Activated CD8-positive, alpha-beta T cell treated with anti-CD3 and anti-CD28 coated beads for 36 hours (primary cell): ENCODE measurements around the gene ACSL4. TPM values are rescaled to one million over a fixed set of nuclear protein-coding genes. Genes with fewer than 3 reads are reported as not detected.
A peak's percentile ranks its signal among the peaks of the same experiment; 100 is the strongest.
"Not testable (repeated sequence)": the region's sequence is repeated elsewhere in the genome, so short reads cannot be mapped to it uniquely, and the experiment has no call there.

Source experiments
- ATAC-seq: fragments of 200-7000 bp; cut with Tn5 transposase; one replicate; pipeline ENCODE4 v1.10.0; 2021; ENCODE audit warnings: mild to moderate bottlenecking, moderate library complexity
- CTCF ChIA-PET: fragments of 350-600 bp; sonication (Branson Sonifier 250); formaldehyde crosslinking; loops from one replicate; lab custom pipeline; 2021; ENCODE audit warnings: antibody characterized with exemption; lab: Charles Lee
- POLR2A ChIA-PET: fragments of 350-600 bp; sonication (Branson Sonifier 250); formaldehyde crosslinking; loops from one replicate; lab custom pipeline; 2021; ENCODE audit warnings: antibody characterized with exemption; lab: Charles Lee
- DNase-seq: peaks from one replicate; pipeline ENCODE4 v3.0.0-alpha.2; 2020
- H3K27ac Mint-ChIP-seq: one replicate; pipeline ENCODE4 v1.8.0; 2021; ENCODE audit warnings: mild to moderate bottlenecking, mixed read lengths
- H3K27me3 Mint-ChIP-seq: one replicate; pipeline ENCODE4 v1.8.0; 2021; ENCODE audit warnings: mixed read lengths
- H3K36me3 Mint-ChIP-seq: one replicate; pipeline ENCODE4 v1.8.0; 2021; ENCODE audit warnings: low read depth, mixed read lengths
- H3K4me1 Mint-ChIP-seq: one replicate; pipeline ENCODE4 v1.8.0; 2021; ENCODE audit warnings: low read depth, mixed read lengths
- H3K4me3 Mint-ChIP-seq: one replicate; pipeline ENCODE4 v1.8.0; 2021; ENCODE audit warnings: mild to moderate bottlenecking, moderate library complexity, mixed read lengths
- H3K9me3 Mint-ChIP-seq: one replicate; pipeline ENCODE4 v1.8.0; 2021; ENCODE audit warnings: mixed read lengths
- intact Hi-C: fragments of 100-400 bp; cut with micrococcal nuclease; formaldehyde crosslinking; loops from one replicate; pipeline ENCODE4 v1.10.0; 2022
- total RNA-seq, 2 experiments: library from RNA; stranded (reverse); gene quantifications; one replicate each; pipeline ENCODE4 v1.2.3, GENCODE V29; 2021
- TF ChIP-seq, protein P1 (sequence below): fragments of 200-600 bp; IDR thresholded peaks from one replicate; pipeline ENCODE4 v1.8.0; 2022; ENCODE audit warnings: antibody characterized with exemption, mild to moderate bottlenecking

The ACSL4 gene
- total RNA-seq, 2 experiments from 2014 or later = 63.1 to 64.0 TPM

DNA sequence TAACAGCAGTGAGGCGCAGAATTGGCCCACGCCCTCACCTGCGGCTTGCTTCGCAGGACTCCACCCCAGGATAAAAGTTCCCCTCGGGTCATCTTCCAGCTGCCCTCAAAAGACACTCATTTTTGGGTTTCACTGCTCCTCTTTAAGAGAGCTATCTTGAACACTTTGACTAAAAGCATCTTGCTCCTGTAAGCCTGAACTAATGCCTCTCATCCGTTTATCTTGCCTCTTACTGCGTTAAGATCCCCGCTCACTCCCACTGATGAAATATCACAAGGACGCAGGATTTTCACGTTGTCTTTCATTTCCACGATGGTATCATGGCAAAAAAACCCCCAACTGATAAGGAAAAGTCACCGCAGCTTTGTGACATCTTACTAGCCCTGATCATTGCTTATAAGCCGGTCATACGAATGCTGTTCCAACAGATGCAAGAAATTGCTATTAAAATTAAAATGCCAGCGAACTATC lies 591 bp upstream of the ACSL4 start:
- TF ChIP-seq, protein P1, sequence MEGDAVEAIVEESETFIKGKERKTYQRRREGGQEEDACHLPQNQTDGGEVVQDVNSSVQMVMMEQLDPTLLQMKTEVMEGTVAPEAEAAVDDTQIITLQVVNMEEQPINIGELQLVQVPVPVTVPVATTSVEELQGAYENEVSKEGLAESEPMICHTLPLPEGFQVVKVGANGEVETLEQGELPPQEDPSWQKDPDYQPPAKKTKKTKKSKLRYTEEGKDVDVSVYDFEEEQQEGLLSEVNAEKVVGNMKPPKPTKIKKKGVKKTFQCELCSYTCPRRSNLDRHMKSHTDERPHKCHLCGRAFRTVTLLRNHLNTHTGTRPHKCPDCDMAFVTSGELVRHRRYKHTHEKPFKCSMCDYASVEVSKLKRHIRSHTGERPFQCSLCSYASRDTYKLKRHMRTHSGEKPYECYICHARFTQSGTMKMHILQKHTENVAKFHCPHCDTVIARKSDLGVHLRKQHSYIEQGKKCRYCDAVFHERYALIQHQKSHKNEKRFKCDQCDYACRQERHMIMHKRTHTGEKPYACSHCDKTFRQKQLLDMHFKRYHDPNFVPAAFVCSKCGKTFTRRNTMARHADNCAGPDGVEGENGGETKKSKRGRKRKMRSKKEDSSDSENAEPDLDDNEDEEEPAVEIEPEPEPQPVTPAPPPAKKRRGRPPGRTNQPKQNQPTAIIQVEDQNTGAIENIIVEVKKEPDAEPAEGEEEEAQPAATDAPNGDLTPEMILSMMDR = no peak
- Mint-ChIP-seq H3K27ac (peak overlapping the region; percentile 92), H3K36me3 (peaks cover 18% of the 10 kb centered on the region), H3K4me3 (peak overlapping the region; percentile 98), H3K27me3 (no peaks in the 10 kb centered on the region), H3K9me3 (no peaks in the 10 kb centered on the region), H3K4me1 (peaks cover 23% of the 10 kb centered on the region)
- CTCF ChIA-PET = interaction anchor here (0.6 to 0.8 kb wide), 2 partner anchors 123 to 1713 kb away, joined by 3 read pairs; no protein-coding TSS in a partner anchor
- intact Hi-C loops = loop anchor here (5.0 kb wide), 2 partner anchors 49 to 109 kb away; no protein-coding TSS in a partner anchor
- no peak for ATAC-seq
- no peak for DNase-seq
- POLR2A ChIA-PET = interaction anchor here (0.8 to 1.2 kb wide), 4 partner anchors 39 to 107 kb away, joined by 3 to 7 read pairs (median 3); no protein-coding TSS in a partner anchor

DNA sequence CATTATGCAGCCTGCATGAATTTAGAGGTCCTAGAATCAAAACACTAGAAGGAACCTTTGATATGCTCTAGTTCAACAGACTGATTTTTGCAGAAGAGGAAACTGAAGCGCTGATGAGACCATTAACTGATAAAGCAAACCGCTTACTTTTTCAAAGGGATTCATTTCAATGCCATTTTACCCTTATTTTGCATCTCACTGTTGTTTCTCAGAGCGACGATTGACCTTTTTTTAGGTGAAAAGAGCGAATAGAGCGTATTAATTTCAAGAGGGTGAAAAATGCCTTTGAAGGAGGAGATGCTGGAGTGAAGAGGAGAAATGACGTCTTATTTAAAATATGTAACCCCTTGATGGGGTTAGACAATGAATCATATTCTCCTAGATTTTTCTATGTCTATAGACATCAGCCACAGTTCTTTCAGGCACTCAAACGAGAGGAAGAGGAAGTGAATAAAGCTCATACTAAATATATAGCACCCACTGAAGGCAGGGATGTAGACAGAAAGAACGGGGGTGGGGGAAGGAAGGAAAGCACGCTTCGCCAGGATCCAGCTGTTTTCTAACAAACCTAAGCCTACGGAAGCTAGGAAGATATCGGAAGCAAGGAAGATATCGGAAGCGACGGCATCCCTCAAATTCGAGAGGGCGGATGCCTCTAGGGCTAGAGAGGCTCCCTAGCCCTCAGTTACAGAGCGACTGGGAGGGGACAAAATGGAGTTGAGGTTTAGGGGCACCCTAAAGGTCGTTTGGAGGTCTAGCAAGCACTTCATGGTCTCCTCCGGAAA lies 848 bp downstream of the ACSL4 start:
- intact Hi-C loops = loop anchor here (5.0 kb wide), 2 partner anchors 50 to 110 kb away; no protein-coding TSS in a partner anchor
- Mint-ChIP-seq H3K27ac (peak overlapping the region; percentile 100), H3K9me3 (no peaks in the 10 kb centered on the region), H3K4me1 (peaks cover 30% of the 10 kb centered on the region), H3K36me3 (peaks cover 21% of the 10 kb centered on the region), H3K4me3 (peak overlapping the region; percentile 98), H3K27me3 (no peaks in the 10 kb centered on the region)
- CTCF ChIA-PET = interaction anchor here (1.0 to 1.9 kb wide), 2 partner anchors 19 to 125 kb away, joined by 4 to 8 read pairs; no protein-coding TSS in a partner anchor
- ATAC-seq = peak; percentile 66
- POLR2A ChIA-PET = interaction anchor here (0.9 kb wide), 2 partner anchors 14 to 51 kb away, joined by 3 read pairs; no protein-coding TSS in a partner anchor
- TF ChIP-seq, protein P1 = no peak
- DNase-seq = peak; percentile 41

DNA sequence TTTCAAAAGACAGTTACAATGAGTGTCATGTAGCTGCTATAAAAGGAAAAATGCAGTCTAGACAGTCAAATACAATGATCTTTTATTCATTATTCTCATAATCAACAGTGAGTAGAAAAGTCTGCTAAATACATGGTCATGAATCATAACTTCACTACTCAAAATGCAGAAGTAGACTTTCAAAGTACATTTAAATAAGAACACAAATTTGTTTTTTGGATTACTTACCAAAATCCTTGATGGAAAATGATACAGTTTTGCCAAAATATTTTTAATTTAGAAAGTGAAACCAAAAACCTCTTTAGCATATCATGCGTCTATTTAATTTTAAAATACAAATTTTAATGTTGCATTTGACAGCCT lies 4.9 kb downstream of the ACSL4 start:
- Mint-ChIP-seq H3K27me3 (no peaks in the 10 kb centered on the region), H3K36me3 (peaks cover 29% of the 10 kb centered on the region), H3K27ac (no peak overlapping the region), H3K4me1 (peaks cover 26% of the 10 kb centered on the region), H3K4me3 (no peak overlapping the region), H3K9me3 (no peaks in the 10 kb centered on the region)
- ChIA-PET CTCF (interaction anchor here (0.6 to 3.3 kb wide), 2 partner anchors 16 to 19 kb away, joined by 3 to 14 read pairs; no protein-coding TSS in a partner anchor), POLR2A (no interaction called here)
- no peak for DNase-seq
- intact Hi-C loops = no loop called here
- ATAC-seq = no peak
- TF ChIP-seq, protein P1 = no peak

DNA sequence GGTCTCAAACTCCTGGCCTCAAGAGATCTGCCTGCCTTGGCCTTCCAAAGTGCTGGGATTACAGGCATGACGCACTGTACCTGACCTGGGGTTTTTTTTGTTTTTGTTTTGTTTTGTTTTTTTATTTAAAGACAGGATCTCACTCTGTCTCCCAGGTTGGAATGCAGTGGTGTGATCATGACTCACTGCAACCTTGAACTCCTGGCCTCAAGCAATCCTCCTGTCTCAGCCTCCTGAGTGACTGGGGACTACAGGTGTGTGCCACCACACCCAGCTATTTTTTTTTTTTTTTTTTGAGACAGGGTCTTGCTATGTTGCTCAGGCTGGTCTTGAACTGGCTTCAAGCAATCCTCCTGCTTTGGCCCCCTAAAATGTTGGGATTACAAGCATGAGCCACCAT lies 8.1 kb downstream of the ACSL4 start:
- Mint-ChIP-seq H3K36me3 (peaks cover 25% of the 10 kb centered on the region), H3K4me1 (peaks cover 41% of the 10 kb centered on the region)
- H3K27me3 Mint-ChIP-seq, H3K9me3 Mint-ChIP-seq, intact Hi-C loops, POLR2A ChIA-PET, ATAC-seq, CTCF ChIA-PET, DNase-seq, H3K4me3 Mint-ChIP-seq, H3K27ac Mint-ChIP-seq: not testable (repeated sequence)

DNA sequence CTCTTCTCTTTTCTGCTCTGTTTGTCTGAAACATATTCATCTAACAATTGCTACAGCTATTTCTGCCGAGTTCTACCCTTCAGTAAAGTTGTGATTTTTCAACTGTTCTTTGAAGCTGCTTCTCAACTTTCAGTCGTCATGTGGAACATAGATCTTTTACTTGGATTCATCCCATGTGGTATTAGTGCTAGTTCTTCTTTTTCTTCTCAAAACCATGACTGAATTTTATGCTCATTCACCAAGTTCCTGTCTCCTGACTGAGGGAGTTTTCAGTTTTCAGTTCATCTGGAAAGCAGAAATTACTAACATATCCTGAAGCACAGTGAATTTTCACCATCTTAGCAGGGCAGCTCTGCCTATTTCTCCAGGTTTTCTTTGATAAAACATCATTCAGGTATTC lies 12.1 kb downstream of the ACSL4 start:
- ChIA-PET CTCF (interaction anchor here (1.0 to 1.8 kb wide), 2 partner anchors 8 to 10 kb away, joined by 3 to 6 read pairs; no protein-coding TSS in a partner anchor), POLR2A (no interaction called here)
- TF ChIP-seq, protein P1 = no peak
- Mint-ChIP-seq H3K27me3 (no peaks in the 10 kb centered on the region), H3K9me3 (no peaks in the 10 kb centered on the region), H3K4me3 (no peak overlapping the region), H3K36me3 (peaks cover 21% of the 10 kb centered on the region), H3K4me1 (peaks cover 38% of the 10 kb centered on the region), H3K27ac (no peak overlapping the region)
- DNase-seq (no peak), ATAC-seq (no peak)
- intact Hi-C loops = no loop called here
